Measurements from ENCODE around the gene MAP4. TPM values are rescaled to one million over a fixed set of nuclear protein-coding genes. Genes with fewer than 3 reads are reported as not detected.
"Not testable (repeated sequence)": the region's sequence is repeated elsewhere in the genome, so short reads cannot be mapped to it uniquely, and the experiment has no call there.

The MAP4 gene
- total and polyA plus RNA-seq, 8 donors = 34.5 to 127 (median 72.2) TPM

GRCh38 chr3:47888986-47889757 lies 127.0 kb downstream of the MAP4 start:
- no peak overlapping the region for H3K27ac ChIP-seq
- FAIRE-seq = no peak
- TF ChIP-seq, protein P1, sequence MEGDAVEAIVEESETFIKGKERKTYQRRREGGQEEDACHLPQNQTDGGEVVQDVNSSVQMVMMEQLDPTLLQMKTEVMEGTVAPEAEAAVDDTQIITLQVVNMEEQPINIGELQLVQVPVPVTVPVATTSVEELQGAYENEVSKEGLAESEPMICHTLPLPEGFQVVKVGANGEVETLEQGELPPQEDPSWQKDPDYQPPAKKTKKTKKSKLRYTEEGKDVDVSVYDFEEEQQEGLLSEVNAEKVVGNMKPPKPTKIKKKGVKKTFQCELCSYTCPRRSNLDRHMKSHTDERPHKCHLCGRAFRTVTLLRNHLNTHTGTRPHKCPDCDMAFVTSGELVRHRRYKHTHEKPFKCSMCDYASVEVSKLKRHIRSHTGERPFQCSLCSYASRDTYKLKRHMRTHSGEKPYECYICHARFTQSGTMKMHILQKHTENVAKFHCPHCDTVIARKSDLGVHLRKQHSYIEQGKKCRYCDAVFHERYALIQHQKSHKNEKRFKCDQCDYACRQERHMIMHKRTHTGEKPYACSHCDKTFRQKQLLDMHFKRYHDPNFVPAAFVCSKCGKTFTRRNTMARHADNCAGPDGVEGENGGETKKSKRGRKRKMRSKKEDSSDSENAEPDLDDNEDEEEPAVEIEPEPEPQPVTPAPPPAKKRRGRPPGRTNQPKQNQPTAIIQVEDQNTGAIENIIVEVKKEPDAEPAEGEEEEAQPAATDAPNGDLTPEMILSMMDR (IDR thresholded peaks at IDR 0.05) = no peak
- intact Hi-C loops (cut with DNase I) = no loop called here
- no peaks in the 10 kb centered on the region for H3K27me3 ChIP-seq
- no peaks in the 10 kb centered on the region for H3K4me1 ChIP-seq
- H3K4me3 ChIP-seq = no peak overlapping the region
- 88 to 98% methylated on average over 4 of the region's 4 CpGs for WGBS, 2 donors
- no peak for ATAC-seq
- no peaks in the 10 kb centered on the region for H3K36me3 ChIP-seq
- DNase-seq = no peak
- H3K9me3 ChIP-seq = no peaks in the 10 kb centered on the region

- H3K27me3 ChIP-seq; H3K9me3 ChIP-seq; ATAC-seq; H3K36me3 ChIP-seq; DNase-seq; FAIRE-seq; H3K4me3 ChIP-seq; H3K4me1 ChIP-seq; H3K27ac ChIP-seq; intact Hi-C loops (cut with DNase I): not testable (repeated sequence)
- 86% methylated on average over 9 of the region's 9 CpGs for WGBS, 2 donors
Measured at GRCh38 chr3:47887991-47888390, 128.2 kb downstream of the MAP4 start.

DNA sequence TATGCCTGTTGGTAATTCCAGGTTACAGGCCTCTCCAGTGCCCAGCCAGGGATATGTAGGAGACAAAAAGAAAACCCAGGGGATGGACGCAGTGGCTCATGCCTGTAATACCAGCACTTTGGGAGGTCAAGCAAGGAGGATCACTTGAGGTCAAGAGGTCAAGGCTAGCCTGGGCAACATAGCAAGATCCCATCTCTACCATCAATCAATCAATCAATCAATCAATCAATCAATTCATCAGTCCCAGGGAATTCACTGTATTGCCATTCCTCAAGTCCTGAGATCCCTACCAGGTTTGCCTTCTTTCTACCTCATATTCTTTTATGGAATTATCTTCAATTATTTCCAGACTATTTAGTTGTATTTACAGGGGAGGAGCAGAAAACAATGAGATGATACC lies 131.0 kb downstream of the MAP4 start:
- H3K4me1 ChIP-seq = no peaks in the 10 kb centered on the region
- ATAC-seq (no peak), FAIRE-seq (no peak), DNase-seq (no peak)
- intact Hi-C loops (cut with DNase I) = no loop called here
- H3K36me3 ChIP-seq = no peaks in the 10 kb centered on the region
- TF ChIP-seq, protein P1 (IDR thresholded peaks at IDR 0.05) = no peak
- WGBS, 2 donors = 98 to 100% methylated on average over 1 of the region's 1 CpG
- H3K27me3 ChIP-seq = no peaks in the 10 kb centered on the region
- no peaks in the 10 kb centered on the region for H3K9me3 ChIP-seq
- no peak overlapping the region for H3K27ac ChIP-seq
- H3K4me3 ChIP-seq = no peak overlapping the region

DNA sequence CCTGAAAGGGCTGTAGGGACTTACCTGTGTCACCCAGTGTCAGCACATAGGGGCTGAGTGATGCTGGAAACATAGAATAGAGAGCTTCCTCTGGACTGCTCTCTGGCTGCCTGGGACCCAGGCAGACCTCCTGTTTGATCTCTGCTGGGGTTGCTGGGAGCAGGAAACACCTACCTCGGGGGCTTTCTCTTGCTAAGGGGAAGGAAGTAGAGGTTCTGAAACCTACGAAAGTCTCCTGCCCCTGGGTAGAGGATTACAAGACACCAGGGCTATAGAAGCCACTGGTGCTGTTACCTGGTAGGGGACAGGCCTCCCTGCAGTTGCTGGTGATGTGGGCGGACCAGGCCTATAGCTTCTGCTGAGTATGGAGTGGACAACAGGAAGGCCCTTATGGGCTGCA lies 131.6 kb downstream of the MAP4 start:
- no peaks in the 10 kb centered on the region for H3K4me1 ChIP-seq
- intact Hi-C loops (cut with DNase I) = no loop called here
- H3K36me3 ChIP-seq = no peaks in the 10 kb centered on the region
- no peak overlapping the region for H3K27ac ChIP-seq
- DNase-seq = no peak
- H3K27me3 ChIP-seq = no peaks in the 10 kb centered on the region
- TF ChIP-seq, protein P1 (IDR thresholded peaks at IDR 0.05) = no peak
- FAIRE-seq = no peak
- no peaks in the 10 kb centered on the region for H3K9me3 ChIP-seq
- no peak overlapping the region for H3K4me3 ChIP-seq
- WGBS, 2 donors = 86 to 90% methylated on average over 3 of the region's 3 CpGs
- no peak for ATAC-seq

DNA sequence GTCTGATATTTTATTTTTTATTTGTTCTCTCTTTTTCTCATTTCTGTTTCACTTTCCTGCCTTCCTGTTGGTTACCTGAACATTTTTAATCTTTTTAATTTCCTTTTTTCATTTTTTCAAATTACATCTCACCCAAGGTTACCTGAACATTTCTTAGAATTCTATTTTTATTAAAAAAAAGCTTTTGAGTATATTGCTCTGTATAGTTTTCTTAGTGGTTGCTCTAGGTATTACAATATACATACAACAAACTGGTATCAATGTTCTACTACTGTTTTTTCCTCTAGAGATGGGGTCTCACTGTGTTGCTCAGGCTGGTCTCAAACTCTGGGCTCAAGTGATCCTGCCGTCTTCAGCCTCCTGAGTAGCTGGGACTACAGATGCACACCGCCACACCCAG lies 133.9 kb downstream of the MAP4 start:
- no peak overlapping the region for H3K27ac ChIP-seq
- no peak overlapping the region for H3K4me3 ChIP-seq
- intact Hi-C loops (cut with DNase I) = no loop called here
- H3K27me3 ChIP-seq = no peaks in the 10 kb centered on the region
- ATAC-seq = no peak
- TF ChIP-seq, protein P1 (IDR thresholded peaks at IDR 0.05) = peak in 2 of 4 donors; percentile 12 to 14
- no peak for DNase-seq
- no peaks in the 10 kb centered on the region for H3K4me1 ChIP-seq
- no peaks in the 10 kb centered on the region for H3K9me3 ChIP-seq
- no peak for FAIRE-seq
- no peaks in the 10 kb centered on the region for H3K36me3 ChIP-seq
- WGBS, 2 donors = 96 to 98% methylated on average over 2 of the region's 2 CpGs
